HG02759 (cell line): ENCODE data around the gene CDC37L1.
A peak's percentile ranks its signal among the peaks of the same experiment; 100 is the strongest.

Experiments used
- ATAC-seq: cut with Tn5 transposase; IDR thresholded peaks from one replicate; pipeline ENCODE4 v1.9.1; 2021; ENCODE audit warnings: mild to moderate bottlenecking, moderate library complexity; ENCODE audit not compliant: unreplicated experiment

Gene CDC37L1

DNA sequence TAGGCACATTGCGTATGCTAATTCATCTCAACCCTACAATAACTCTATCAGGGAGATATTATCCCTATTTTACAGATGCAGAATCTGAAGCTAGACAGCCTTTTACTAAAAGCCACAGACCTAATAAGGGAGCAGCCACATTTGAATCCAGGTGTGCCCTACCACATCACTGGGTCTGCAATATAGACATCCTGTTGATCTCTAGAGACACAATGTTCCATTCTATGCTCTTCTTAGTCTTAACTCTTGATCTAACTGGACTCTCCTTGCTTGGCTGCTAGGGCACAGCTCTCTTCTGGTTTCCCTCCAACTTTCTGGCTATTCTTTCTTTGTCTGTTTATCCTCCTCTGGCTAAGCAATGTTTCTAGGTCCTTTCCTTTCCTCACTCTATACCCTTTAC is 11.7 kb upstream of the CDC37L1 start:
- ATAC-seq: no peak

DNA sequence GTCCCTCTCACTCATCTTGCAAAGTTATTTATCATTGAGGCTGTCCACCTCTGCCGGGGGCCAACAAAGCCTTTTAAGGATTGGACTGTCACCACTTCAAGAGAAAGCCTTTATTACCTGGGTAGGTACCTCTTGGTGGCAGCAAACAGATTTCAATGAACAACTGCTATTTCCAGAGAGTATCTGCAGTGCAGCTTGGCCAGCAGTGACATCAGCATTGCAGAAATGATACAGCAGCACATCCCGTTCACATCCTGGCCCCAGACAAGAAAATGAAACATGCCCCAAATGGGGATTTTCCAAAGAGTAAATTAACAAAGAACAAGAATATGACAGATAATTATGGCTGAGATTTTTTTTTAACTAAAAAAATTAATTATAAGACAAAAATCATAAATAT is 10.8 kb upstream of the CDC37L1 start:
- ATAC-seq: no peak

DNA sequence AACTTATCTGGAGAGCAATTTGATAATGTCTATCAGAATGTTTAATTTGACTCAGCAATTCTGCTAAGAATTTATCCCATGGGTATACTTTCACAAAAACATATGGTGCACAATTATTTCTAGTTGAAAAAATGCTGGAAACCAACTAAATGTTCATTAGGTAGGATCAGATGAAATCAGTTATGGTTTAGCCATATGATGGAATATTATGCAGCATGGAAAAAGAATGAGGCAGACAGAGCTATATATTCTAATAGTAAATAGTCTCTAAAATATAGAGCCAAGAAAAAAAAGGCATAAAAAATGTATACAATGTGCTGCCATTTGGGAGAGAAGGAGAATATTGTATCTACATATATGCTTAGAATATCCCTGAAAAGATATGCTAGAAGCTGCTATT is 9.5 kb upstream of the CDC37L1 start:
- ATAC-seq: no peak

DNA sequence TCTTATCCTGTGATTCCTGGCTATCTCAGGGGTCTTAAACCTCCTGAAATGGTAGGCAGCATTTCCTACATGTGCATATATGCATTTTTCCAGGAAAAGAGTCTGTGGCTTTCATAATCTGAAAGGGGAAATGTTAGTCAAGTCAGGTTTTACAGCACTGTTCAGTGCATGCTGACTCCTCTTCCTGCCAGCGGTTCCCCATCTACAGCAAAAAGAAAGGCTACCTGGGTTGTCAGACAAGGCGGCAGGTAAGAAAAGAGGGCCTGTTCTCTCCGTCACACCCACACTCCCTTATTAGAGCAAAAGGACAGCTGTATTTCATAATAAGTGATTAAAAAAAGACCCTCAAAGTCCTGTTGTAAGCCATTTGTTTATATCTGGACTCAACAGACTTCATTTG is 8.8 kb upstream of the CDC37L1 start:
- no peak for ATAC-seq

DNA sequence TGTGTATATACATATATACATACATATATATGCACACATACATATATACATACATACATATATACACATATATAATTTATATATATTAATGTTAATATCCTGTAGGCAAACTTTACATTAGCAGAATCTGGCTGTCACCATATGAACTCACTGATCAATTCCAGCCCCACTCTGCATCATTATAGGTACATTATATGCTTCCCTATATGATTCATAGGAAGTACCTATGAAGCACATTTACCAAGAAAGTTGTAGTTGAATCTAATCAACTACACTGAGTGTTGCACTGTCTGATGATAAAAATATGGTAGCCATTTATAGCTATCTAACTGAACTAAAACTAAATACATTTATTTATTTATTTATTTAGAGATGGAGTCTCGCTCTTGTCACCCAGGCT is 7.6 kb upstream of the CDC37L1 start:
- ATAC-seq: no peak

DNA sequence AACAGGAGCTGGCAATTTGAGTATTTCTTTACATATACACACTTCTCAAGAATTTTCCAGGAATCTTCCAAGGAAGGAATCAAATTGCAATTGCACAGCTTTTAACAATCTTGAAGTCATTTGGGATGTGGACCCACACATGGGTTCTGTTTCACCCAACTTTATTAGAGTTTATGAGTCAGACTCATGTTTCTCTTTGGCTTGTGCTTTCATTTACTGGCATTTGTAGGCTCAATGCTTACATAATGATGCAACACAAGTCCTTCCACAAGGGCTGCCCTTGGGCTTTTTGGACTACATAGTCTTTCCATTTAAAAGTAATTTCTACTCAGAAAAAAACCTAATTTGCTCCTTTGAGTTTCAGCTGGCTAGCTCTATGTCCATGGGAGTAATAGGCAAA is 4.6 kb upstream of the CDC37L1 start:
- ATAC-seq: no peak

DNA sequence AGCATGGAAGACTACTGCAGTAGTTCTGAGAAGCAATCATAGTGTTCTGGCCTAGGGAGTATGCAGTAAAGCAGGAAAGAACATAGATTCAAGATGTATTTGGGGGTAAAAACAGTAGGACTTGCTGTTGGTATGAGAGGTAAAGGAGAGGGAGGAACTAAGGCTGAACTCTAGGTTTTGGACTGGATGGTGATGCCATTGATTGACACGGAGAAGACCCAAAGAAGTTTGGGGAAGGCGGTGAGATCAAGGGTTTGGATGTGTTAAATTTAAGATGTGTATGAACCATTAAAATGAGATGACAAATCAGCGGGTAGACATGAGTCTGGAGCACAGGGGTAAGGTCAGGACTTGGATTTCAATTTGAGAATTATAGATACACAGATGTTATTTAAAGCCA is 2.0 kb upstream of the CDC37L1 start:
- no peak for ATAC-seq

DNA sequence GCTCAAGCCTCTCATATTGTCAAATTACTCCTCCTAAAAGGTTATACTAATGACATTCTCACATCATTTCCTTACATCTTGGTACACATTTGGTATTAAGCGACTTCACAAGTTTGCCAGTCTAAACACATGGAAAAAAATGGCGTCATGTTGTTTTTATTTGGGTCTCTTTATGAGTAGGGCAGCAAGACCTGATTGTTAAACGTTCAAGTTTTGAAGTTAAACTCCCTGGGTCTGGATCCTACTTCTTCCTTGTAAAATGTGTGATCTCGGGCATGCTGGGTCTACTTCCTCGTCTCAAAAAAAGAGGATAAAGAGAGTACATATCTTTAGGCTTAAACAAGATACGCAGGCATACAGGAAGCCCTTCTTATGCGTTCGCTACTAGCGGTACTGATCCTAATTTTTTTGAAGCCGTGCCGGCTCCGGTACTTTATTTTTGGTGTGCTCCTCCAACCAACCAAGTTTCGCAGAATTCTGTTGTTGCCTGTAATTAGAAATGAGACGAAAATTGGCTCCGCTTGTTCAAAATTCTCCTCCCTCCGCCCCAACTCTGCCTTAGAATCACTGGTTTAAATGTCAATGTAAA is 596 bp upstream of the CDC37L1 start:
- ATAC-seq: peak; percentile 13

DNA sequence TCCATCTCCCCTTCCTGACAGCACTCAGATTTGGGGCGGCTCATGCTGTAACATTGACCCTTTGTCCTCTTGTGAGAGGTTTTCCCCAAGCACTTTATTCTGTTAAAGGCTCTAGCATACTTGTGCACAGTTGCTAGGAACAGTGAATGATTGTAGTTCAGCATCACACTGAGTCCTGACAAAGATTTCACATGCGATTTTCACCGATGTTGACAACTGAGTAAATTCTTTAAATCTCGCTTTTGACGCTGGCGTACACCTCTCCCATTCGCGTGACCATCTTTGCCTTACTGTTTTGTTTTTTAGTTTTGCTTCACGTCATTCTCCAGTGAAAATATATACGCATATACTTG is 780 bp downstream of the CDC37L1 start:
- ATAC-seq: no peak

DNA sequence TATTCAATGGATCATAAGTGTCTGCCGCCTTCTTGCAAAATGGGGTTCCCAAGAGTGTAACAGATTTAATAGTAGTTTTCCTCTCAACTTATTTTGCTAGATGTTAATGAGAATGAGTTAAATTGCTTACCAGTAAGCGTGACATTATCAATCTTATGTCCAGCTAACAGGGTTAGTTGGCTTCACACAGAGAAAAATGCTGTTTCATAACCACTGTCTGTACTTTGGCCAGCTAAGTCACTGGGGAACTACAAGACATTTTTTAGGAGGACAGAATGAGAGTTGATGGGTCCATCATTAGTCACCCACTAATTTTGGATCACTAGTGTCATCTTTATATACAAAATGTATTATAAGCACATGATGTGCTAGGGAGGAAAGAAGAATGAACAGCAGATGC is 1.4 kb downstream of the CDC37L1 start:
- no peak for ATAC-seq

DNA sequence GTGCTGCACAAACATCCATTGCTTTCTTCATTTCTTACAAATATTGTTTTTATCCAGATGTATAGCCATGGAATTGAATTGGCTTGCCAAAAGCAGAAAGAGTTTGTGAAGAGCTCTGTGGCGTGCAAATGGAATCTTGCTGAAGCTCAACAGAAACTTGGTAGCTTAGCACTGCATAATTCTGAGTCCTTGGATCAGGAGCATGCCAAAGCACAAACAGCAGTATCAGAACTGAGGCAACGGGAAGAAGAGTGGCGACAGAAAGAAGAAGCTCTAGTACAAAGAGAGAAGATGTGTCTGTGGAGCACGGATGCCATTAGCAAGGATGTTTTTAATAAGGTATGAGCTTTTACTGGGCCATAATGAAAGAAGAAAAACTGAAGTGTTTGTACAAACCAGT is 5.5 kb downstream of the CDC37L1 start:
- no peak for ATAC-seq

DNA sequence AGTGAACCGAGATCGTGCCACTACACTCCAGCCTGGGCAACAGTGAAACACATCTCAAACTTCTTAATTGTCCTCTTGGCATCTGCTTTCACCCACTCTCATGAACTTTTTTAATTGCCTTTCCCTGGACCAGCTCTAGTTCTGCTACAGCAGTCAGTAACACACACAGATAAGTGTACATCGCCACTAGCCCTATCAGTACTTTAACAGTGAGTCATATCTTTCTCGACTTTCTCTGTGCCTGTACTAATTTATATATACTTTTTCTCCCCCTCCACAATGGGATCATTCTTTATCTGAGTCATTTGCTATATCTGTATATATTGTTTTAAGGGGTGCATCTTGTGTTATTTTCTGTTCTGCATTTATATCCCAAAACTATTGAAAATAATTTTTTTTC is 6.7 kb downstream of the CDC37L1 start:
- ATAC-seq: no peak

DNA sequence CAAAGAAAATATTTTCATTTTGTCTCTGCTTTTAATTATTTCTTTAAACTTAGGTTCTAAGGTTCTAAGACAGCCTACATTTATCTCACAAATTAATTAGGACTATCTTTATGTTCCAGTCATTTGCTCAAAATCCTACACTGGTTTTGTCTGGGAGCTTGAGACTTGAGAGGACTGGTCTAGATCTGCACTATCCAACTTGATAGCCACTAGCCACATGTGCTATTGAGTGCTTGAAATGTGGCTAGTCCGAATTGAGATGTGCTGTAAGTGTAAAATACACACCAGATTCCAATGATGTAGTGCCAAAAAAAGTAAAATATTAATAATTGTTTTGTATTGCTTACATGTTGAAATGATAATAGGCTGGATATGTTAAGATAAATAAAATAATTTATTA is 7.2 kb downstream of the CDC37L1 start:
- ATAC-seq: no peak

DNA sequence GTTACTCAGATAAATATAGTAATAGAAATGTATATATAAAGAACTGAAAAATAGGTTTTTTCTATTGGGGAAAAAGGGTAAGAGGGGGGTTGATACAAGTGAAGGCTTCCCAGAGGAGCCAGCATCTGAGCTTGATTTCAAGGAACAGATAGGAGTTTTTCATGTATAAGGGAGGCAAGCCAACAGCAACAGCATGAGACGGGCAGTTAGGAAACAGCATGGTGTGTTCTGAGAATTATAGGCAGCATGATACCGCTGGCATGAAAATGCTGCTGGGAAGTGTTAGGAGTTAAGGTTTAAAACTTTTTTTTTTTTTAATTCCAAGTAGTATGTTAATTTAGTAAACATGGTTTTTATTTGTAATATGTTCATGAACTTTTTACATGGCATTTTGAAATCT is 9.7 kb downstream of the CDC37L1 start:
- no peak for ATAC-seq

DNA sequence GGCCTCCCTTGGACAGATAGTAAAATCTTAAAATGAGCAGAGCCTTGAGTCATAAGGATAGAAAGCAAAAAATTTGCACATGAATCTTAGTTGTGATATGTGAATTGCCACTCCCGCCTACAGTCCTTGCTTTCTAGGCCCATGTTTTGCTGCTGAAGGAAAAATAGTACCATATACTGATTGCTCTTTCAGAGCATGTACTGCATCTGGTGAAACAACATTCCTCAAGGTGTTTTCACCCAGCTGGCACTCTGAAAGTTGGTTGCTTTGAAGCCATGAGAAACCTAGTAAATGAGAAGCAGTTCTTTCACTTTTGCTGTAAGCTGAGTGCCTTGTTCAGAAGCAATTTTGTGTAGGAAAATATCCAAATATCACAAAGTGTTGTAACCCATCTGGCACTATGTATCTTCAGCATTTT is 10.3 kb downstream of the CDC37L1 start:
- ATAC-seq: peak; percentile 68

DNA sequence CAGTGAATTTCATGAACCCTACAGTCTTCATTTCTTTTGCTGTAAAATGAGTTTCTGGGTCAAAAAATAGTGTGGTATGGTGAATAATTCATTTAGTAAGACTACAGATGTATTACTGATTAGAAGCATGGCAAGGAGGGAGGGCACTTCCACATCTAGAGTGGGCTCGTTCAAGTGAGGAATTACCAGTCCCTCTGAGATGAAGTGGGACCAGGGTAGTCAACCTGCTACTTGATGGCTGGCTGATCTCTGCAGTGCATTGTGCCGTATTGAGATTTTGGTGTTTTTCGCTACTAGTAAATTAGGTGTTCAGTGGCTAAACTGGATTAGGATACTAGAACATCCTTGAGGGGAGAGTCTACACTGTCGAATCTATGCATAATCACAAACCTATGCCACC is 10.8 kb downstream of the CDC37L1 start:
- ATAC-seq: peak; percentile 74

DNA sequence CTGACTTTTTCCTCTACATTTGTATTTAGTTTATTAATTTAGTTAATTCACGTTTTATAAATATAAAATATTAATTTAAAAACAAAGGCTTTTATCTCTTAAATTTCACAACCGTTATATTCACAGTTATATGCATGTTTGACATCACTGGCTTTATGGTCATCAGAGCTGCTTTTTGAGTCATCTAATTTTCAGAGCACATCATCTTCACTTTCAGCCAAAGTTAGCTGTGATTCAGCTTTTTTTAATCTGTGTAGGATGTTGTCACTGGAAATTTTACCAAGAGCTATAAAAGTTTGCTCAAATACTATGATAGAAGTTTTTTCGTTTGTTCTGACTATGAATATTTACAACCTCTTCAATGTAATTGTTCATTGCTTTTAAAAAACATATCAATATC is 12.4 kb downstream of the CDC37L1 start:
- no peak for ATAC-seq

DNA sequence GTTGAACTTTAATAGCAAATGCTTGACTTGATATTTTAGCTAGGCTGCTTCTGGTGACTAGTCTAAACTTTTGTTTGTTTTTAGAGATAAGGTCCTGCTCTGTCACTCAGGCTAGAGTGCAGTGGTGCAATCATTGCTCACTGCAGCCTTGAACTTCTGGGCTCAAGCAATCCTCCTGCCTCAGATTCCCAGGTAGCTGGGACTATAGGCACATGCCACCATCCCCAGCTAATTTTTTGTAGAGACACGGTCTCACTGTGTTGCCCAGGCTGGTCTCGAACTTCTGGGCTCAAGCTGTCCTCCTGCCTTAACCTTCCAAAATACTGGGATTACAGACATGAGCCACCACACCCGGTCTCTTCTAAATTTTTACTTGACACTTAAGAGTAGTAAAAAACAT is 20.7 kb downstream of the CDC37L1 start:
- ATAC-seq: no peak

DNA sequence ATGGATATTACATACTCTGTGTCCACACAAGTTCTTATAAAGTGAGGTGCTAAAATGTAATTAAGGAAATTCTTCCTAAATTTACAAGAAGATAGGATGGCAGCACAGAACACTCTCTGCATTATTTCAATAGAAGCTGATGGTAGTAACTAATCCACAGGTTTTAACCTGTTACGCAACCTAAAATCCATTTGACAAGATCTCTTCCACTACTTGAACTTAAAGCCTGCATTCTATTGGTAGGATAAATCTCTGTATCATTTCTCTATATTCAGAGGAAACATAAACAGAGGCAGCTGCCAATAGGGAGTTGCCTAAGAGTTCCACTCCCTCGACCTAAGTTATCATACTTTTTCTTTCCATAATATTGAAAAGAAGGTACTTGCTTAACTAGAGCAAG is 21.6 kb downstream of the CDC37L1 start:
- ATAC-seq: no peak

DNA sequence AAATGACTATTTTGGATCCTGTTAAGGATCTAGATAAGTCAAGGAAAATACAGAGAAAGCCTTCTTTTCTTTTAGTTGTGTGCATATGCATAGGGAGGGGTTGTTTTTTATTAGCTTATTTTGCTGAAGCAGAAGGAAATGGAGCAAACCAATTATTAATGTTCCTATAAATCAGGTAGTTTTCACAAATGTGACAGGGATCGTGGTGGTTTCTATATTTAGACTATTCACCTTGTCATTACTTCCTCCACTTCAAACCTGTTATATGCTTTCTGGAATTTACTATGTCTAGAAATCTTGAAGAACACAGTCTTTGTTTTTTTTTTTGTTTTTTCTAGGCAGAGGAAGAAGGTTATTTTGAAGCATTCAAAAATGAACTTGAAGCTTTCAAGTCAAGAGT is 22.2 kb downstream of the CDC37L1 start:
- no peak for ATAC-seq

DNA sequence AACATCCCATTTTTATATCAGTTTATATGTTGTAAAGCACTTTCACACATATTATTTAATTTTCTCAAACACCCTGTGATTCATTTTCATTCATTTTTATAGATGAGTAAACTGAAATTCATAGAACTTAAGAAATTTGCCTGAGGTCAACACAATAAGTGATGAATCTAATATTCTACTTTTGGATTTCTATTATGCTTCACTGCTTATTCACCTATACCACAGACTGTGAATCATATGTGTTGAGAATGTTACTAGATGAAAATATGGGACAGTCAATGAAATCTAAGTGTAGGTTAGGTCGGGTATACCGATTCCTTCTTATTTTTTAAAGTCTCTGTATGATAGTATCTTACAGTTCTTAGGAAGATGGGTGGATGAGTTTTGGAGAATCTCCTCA is 24.8 kb downstream of the CDC37L1 start:
- no peak for ATAC-seq

DNA sequence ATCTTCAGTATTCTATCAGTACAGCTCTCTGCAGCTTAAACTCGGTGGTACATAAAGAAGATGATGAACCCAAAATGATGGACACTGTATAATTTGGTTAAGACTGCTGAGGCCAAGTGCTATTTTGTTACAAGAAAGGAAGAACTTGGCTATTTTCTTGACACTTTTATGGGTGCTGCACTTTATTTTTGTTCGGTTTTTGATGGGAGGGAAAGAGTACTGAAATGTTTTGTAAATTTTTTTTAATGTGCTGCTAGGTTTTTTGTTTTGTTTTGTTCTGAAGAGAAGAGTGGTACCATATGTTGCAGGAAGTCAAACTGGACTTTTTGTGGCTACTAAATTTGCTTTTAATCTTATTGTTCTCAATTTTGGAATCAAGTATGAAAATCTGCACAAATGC is 26.7 kb downstream of the CDC37L1 start:
- ATAC-seq: no peak

DNA sequence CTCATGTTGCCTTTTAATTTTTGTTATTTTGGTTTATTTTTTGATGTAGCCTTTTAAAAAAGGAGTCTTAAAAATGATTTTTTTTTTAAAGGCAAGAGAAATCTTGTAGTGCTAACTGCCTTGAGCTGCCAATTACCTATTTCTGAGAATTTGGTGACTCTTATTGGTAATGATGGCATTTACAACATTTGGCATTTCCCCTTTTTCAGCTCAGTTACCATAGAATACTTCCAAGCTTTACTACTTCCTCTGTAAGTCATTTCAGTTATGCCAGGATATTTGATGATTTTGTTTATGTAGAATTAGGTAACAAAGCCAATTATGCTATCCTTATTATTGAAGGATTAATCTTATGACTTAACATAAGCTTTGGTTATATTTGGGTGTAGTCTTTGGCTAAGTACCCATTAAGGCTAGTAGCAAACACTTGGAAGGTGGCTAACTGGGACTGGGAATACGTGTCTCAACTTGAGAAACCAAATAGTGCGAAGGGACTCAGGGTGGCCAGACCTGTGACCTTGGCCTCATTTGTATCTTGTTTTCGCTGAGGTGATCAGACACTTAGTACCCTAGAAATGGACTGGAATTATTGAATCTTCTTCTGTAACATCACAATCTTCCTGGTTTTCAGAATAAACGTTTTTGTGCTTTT is 27.7 kb downstream of the CDC37L1 start:
- no peak for ATAC-seq
